HepG2 (cell line): ENCODE measurements around the gene MLLT11. TPM values are rescaled to one million over a fixed set of nuclear protein-coding genes. Genes with fewer than 3 reads are reported as not detected.

Experiments used
- ARNT2 ChIP-seq: sonication (generic); formaldehyde crosslinking; IDR thresholded peaks from 2 replicates; pipeline ENCODE4 v1.8.0; 2022; ENCODE audit warnings: mild to moderate bottlenecking, low read depth, missing genetic modification reagents, moderate library complexity
- CHD4 ChIP-seq: fragments of 200-600 bp; sonication (generic); IDR thresholded peaks from 2 replicates; pipeline ENCODE4 v1.7.0; 2017; ENCODE audit warnings: mild to moderate bottlenecking, low read length, borderline replicate concordance
- DPF2 ChIP-seq: sonication (generic); formaldehyde crosslinking; IDR thresholded peaks from 2 replicates; pipeline ENCODE4 v1.4.0; 2020; ENCODE audit warnings: mild to moderate bottlenecking, low read depth, missing genetic modification reagents, borderline replicate concordance
- GRHL1 ChIP-seq: sonication (generic); formaldehyde crosslinking; conservative IDR thresholded peaks from 2 replicates; pipeline ENCODE4 v1.8.0; 2022; ENCODE audit warnings: missing genetic modification reagents
- MTERF4 ChIP-seq: sonication (generic); formaldehyde crosslinking; IDR thresholded peaks from 2 replicates; pipeline ENCODE4 v1.8.0; 2023; ENCODE audit warnings: mild to moderate bottlenecking, missing genetic modification reagents
- NCOR1 ChIP-seq: fragments of 200-600 bp; sonication (generic); IDR thresholded peaks from 2 replicates; pipeline ENCODE4 v1.7.0; 2017; ENCODE audit warnings: antibody characterized with exemption, low read length, borderline replicate concordance
- NR3C1 ChIP-seq: sonication (generic); formaldehyde crosslinking; IDR thresholded peaks from 2 replicates; pipeline ENCODE4 v1.4.0; 2020; ENCODE audit warnings: missing genetic modification reagents
- PHF20 ChIP-seq: sonication (generic); formaldehyde crosslinking; IDR thresholded peaks from 2 replicates; pipeline ENCODE4 v1.5.0; 2020; ENCODE audit warnings: mild to moderate bottlenecking, missing genetic modification reagents
- SKI ChIP-seq: fragments of 450-650 bp; IDR thresholded peaks from one replicate; pipeline ENCODE4 v1.6.1; 2018; ENCODE audit warnings: mild to moderate bottlenecking; ENCODE audit not compliant: partially characterized antibody
- SMARCE1 ChIP-seq: fragments of 450-650 bp; IDR thresholded peaks from 2 replicates; pipeline ENCODE4 v1.6.1; 2017; ENCODE audit warnings: borderline replicate concordance
- SMYD3 ChIP-seq: sonication (generic); formaldehyde crosslinking; IDR thresholded peaks from 2 replicates; pipeline ENCODE4 v1.8.1; 2023; ENCODE audit warnings: mild to moderate bottlenecking, missing genetic modification reagents
- ZBTB3 ChIP-seq: sonication (generic); formaldehyde crosslinking; IDR thresholded peaks from 2 replicates; pipeline ENCODE4 v1.4.0; 2020; ENCODE audit warnings: low read depth, mild to moderate bottlenecking, moderate library complexity, missing genetic modification reagents, borderline replicate concordance
- ZBTB38 ChIP-seq: sonication (generic); formaldehyde crosslinking; IDR thresholded peaks from 2 replicates; pipeline ENCODE4 v1.5.1; 2020; ENCODE audit warnings: mild to moderate bottlenecking, missing genetic modification reagents
- ZFP90 ChIP-seq: sonication (generic); formaldehyde crosslinking; IDR thresholded peaks from 2 replicates; pipeline ENCODE4 v1.8.0; 2022; ENCODE audit warnings: missing genetic modification reagents, mild to moderate bottlenecking, inconsistent platforms, borderline replicate concordance
- ZFX ChIP-seq: sonication (generic); formaldehyde crosslinking; IDR thresholded peaks from 2 replicates; pipeline ENCODE4 v1.4.0; 2020; ENCODE audit warnings: mild to moderate bottlenecking, low read depth, missing genetic modification reagents, moderate library complexity
- ZHX2 ChIP-seq, 2 experiments: sonication (generic) in 1 of 2; formaldehyde crosslinking in 1 of 2; IDR thresholded peaks; 2 replicates each; pipeline versions ENCODE4 v1.6.1 to v1.9.0; 2014 to 2022; ENCODE audit warnings: antibody characterized with exemption in 1 of 2, borderline replicate concordance in 1 of 2, inconsistent platforms in 1 of 2, low read depth in 1 of 2, missing genetic modification reagents in 1 of 2
- ZKSCAN8 ChIP-seq: IDR thresholded peaks from 2 replicates; pipeline ENCODE4 v1.6.1; 2016; ENCODE audit warnings: borderline replicate concordance, missing genetic modification reagents, missing compliant biosample characterization
- ZNF333 ChIP-seq: sonication (generic); formaldehyde crosslinking; IDR thresholded peaks from 2 replicates; pipeline ENCODE4 v1.4.0; 2020; ENCODE audit warnings: mild to moderate bottlenecking, missing genetic modification reagents, borderline replicate concordance
- ZNF678 ChIP-seq: sonication (generic); formaldehyde crosslinking; IDR thresholded peaks from 2 replicates; pipeline ENCODE4 v1.4.0; 2020; ENCODE audit warnings: mild to moderate bottlenecking, missing genetic modification reagents
- ZNF788 ChIP-seq: sonication (generic); formaldehyde crosslinking; IDR thresholded peaks from 2 replicates; pipeline ENCODE4 v1.5.0; 2020; ENCODE audit warnings: mild to moderate bottlenecking, missing genetic modification reagents, borderline replicate concordance
- polyA plus RNA-seq, 8 experiments: library from polyadenylated mRNA; depleted of rRNA in 3 of 8; stranded (reverse) in 7 of 8; unstranded in 1 of 8; fragments of >200 nt; fragmentation: Illumina TruSeq in 4 of 8; extraction: Trizol in 4 of 8; gene quantifications; 2 replicates each; pipeline versions ENCODE4 v1.2.1 to v1.2.3, GENCODE V29; 2011 to 2016; ENCODE audit warnings: low read depth in 4 of 8, missing spikeins in 1 of 8, mixed read lengths in 1 of 8; ENCODE audit not compliant: insufficient read depth in 1 of 8
- total RNA-seq, 5 experiments: library from RNA; depleted of rRNA; stranded (reverse); fragments of >200 nt; fragmentation: Illumina TruSeq; extraction: Trizol; gene quantifications; 2 replicates each; pipeline ENCODE4 v1.2.3, GENCODE V29; 2016; ENCODE audit warnings: low read depth in 1 of 5

Gene MLLT11
- total and polyA plus RNA-seq, 2 of the 13 experiments (the other 11 are each of a cell fraction or from before 2014, with no cell fraction given): 0.21 to 0.22 TPM

- TF ChIP-seq CHD4 (no peak), ARNT2 (CRISPR knock-in tag) (peak; percentile 39; the same call in 1 of the 2 replicates), SMARCE1 (no peak), SKI (no peak), ZHX2 (IDR thresholded peaks at IDR 0.05; ENCODE audit: low read depth) (no peak), ZHX2 (CRISPR knock-in tag; IDR thresholded peaks at IDR 0.05; ENCODE audit: borderline replicate concordance) (no peak), SMYD3 (CRISPR knock-in tag) (peak; percentile 77; the same call in 1 of the 2 replicates), NR3C1 (no peak), ZKSCAN8 (CRISPR knock-in tag) (no peak), MTERF4 (CRISPR knock-in tag) (no peak), NCOR1 (no peak), ZFX (peak; percentile 48; the same call in 1 of the 2 replicates), PHF20 (CRISPR knock-in tag) (no peak), ZBTB38 (CRISPR knock-in tag) (peak; percentile 15; the same call in 1 of the 2 replicates), GRHL1 (CRISPR knock-in tag) (no peak), ZBTB3 (CRISPR knock-in tag) (no peak), DPF2 (no peak), ZNF678 (CRISPR knock-in tag) (peak; percentile 41; the same call in 1 of the 2 replicates), ZNF788 (CRISPR knock-in tag) (peak; percentile 45; the same call in 1 of the 2 replicates), ZNF333 (CRISPR knock-in tag) (peak; percentile 39; the same call in 1 of the 2 replicates), ZFP90 (CRISPR knock-in tag) (peak; percentile 40; the same call in 1 of the 2 replicates)
These were observed 12.1 kb upstream of the MLLT11 start (continued) for GRCh38 chr1:151047925-151048644.
